HepG2 (cell line): Measurements from ENCODE around the gene MN1.

Experiments
- ATF7-NPFF ChIP-seq: sonication (generic); formaldehyde crosslinking; IDR thresholded peaks from 2 replicates; pipeline ENCODE4 v1.8.1; 2023; ENCODE audit warnings: mild to moderate bottlenecking, low read depth, missing genetic modification reagents, moderate library complexity
- TF ChIP-seq, protein P1 (sequence below): sonication (generic); formaldehyde crosslinking; conservative IDR thresholded peaks from 2 replicates; pipeline ENCODE4 v1.8.1; 2023; ENCODE audit warnings: missing genetic modification reagents

GRCh38 chr22:27764722-27765236 is 36.8 kb downstream of the MN1 start:
- no peak for TF ChIP-seq ATF7-NPFF
- TF ChIP-seq, protein P1, sequence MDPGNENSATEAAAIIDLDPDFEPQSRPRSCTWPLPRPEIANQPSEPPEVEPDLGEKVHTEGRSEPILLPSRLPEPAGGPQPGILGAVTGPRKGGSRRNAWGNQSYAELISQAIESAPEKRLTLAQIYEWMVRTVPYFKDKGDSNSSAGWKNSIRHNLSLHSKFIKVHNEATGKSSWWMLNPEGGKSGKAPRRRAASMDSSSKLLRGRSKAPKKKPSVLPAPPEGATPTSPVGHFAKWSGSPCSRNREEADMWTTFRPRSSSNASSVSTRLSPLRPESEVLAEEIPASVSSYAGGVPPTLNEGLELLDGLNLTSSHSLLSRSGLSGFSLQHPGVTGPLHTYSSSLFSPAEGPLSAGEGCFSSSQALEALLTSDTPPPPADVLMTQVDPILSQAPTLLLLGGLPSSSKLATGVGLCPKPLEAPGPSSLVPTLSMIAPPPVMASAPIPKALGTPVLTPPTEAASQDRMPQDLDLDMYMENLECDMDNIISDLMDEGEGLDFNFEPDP: no peak
